ENCODE results near the gene AUTS2. TPM values are rescaled to one million over a fixed set of nuclear protein-coding genes. Genes with fewer than 3 reads are reported as not detected.

AUTS2 gene
- polyA plus RNA-seq, 5 donors = 85.0 to 114 (median 97.6) TPM

DNA sequence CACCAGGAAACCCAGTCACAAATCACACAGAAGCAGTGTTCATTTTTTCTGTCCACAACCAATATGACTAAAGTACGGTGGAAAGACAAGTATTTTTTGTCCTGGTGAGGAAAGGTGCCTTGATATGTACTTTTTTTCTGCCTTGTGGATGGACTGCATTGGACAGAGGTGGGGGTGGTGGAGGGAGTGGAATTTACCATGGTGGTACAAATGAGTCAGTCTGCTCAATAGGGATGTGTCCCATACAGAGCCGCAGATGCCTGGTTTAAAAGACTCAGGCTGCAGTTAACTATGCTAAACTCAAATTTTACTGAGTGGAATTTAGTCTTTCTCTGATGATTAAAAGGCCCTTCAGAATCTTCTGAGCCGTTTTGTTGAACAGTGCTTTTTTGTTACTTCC lies 859.2 kb downstream of the AUTS2 start:
- no peak for DNase-seq

GRCh38 chr7:70457883-70458680 lies 859.8 kb downstream of the AUTS2 start:
- DNase-seq = peak; percentile 18 to 20

DNA sequence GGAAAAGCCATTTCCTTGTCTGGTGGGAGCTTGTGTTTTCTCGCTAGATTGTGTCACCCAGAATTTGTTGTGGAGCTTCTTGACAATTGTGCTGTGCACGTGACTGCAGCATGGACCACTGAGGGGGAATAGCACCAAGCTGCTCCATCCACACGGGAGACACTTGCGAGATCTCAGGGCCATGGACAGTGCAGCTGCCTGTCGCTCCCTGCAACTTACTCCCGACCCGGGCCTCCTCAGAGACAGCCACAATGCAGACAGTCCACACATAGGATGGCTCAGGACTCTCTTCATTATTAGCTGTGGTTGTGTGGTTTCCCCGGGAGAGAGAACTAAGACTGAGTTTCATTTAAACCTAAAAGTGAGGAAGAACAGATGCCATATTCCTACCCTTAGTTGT lies 860.5 kb downstream of the AUTS2 start:
- no peak for DNase-seq

DNA sequence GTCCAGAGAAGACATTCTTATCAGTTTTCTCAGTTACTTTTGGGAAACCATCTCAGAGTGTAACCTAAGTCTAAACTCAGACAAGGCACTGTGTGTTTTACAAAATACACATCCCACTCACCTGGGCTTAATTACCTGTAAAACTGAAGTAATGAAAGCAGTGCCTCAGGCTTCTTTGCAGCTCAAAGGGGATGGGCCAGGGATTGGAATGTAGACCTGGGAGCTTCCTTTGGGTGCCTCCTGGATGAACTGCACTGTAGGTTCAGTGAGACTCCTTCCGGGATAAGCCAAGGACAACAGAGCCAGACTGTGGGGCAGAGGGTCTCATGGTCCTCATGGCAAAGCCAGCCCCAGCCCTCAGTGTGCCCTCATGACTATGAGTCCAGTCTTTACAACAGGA lies 861.3 kb downstream of the AUTS2 start:
- DNase-seq = no peak

- no peak for DNase-seq
Observed at GRCh38 chr7:70460071-70460470, 861.8 kb downstream of the AUTS2 start.

DNA sequence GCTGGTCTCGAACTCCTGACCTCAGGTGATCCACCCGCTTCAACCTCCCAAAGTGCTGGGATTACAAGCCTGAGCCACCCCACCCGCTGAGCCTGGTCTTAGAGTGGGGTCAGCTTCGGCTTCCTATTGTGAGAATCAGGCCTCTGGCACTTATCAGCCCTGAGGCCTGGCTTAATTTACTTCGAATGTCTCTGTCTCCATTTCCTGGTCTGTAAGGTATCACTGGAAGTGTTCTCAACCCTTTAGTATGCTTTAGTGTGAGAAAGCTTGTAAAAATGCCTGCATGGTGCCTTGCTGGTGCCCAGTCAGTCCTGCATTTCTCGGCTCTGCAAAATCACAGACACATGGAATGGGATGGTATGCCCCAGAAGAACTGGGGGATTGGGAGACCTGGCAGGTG lies 862.3 kb downstream of the AUTS2 start:
- no peak for DNase-seq

DNA sequence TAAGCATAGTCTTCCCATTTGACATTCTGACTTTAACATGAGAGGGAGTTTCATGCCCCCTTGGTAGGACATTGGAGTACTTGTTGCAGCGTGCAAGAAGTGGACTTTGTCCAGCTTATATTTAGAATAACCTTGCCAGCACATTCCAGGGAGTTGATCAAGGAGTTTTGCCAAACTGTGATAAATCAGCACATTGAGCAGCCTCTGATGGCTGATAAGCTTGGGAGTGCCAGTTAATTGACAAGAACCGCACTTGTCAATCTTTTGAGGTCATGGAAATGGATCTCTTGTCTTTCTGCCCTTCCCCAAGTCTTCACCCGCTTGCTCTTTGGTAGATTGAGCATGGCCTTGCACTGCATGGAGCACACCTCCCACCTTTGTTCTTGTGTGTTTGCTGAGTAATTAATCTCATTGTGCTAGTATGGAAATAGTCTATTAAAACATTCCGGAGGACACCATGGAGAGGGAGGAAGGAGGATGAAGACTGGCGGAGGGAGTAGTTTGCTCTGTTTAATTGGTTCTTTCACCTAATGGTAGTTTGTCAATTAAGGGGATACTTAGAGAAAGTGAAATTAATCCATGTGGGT lies 865.2 kb downstream of the AUTS2 start:
- no peak for DNase-seq

GRCh38 chr7:70466725-70467364 lies 868.6 kb downstream of the AUTS2 start:
- no peak for DNase-seq

- no peak for DNase-seq
Observed at GRCh38 chr7:70470746-70471145, 872.5 kb downstream of the AUTS2 start.

DNA sequence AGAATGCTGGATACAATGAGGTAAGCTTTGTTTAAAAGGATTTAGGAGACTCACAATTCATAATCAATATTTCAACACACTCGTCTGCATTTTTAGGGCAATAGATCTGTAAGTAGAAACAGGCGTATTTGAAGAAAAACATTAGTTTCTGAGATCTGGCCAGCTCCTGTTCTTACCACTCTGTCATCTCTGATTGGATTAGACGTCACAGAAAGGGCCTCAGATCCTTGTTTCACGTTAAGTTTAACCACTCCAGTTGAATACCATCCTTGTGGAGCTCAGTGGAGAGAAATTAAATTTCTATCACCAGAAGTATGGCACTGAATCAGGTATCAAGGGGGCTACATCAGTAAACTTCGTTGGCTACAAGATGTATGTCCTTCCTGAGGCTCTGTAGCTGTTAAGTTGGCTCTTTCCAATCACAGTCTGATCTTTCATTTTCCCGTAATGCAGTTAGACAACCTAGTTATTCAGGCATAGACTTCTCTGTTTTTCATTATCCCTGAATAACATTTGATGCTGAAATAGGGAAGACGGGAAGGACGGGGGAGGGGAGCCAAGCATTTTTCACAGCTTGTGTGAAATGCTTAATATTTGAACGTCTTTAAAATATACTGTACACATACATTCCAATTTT lies 874.4 kb downstream of the AUTS2 start:
- DNase-seq = no peak

DNA sequence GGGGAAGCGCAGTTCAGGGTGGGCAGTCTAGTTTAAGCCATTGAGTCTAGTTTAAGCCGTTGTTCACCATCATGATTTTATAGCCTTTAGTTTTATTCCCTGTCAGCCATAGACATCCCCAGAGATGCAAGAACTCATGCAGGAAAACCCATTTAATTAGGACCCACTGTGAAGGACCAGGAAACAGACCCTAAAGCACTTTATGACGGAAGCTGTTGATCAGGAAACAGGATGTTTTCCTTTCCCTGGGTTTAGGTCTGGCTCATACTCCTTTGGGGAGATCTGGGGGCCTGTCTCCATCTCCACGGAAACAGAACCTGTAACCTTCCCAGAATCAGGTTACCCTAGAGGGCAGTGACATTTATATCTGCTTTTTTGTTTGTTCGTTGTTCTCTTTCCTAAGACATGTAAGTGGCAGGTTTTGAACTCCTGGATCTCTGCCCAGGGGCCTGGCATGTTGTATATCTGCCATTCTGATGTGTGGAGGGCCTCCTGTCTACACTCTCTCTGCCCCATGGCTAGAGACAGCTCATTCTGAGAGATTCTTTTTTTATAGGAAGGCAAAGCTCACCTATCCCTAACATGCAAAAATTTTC lies 876.5 kb downstream of the AUTS2 start:
- DNase-seq = no peak

DNA sequence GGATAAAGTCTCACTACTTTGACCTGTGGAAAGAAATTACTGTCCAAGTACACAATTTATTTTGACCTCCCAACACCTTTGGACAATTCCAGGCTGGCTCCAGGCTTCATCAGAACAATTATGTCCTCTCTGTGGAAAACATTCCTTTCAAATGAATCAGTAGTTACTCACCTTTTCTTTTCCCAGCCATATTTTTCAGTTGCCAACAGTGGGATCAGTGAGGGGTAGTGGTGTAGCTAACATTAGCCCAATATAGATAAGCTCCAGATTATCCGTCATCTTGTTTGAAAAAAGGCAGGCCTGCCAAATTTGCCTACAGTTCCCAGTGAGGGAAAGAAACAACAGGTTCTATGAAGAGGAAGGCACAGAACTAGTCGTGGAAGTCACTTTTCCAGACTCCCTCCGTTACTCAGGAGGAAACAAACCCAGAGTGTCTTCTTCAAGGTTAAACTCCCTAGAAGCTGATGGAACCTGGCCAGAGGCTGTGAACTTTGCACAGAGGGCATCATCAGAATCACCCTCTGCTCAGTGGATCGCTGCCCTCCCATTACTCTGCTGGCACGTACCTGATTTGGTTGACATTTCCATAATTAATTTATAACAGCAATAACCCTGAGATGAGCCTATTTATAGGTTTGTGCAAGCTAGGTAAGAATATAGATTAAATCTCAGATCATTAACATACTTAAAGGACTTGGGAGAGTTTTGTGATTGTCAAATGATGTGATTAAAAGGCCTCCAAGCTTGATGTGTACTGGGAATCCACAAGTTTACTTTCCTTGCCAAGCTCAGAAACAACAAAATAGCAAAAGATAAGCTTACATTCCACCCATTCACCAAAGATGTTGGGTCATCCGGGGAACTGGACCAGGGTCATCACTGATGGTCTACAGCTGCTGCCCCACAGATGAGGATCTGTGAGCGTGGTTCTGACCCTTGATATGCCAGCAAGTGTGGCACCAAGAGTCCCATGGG lies 879.0 kb downstream of the AUTS2 start:
- DNase-seq = no peak

- no peak for DNase-seq
Observed at GRCh38 chr7:70479153-70480021, 881.1 kb downstream of the AUTS2 start.

DNA sequence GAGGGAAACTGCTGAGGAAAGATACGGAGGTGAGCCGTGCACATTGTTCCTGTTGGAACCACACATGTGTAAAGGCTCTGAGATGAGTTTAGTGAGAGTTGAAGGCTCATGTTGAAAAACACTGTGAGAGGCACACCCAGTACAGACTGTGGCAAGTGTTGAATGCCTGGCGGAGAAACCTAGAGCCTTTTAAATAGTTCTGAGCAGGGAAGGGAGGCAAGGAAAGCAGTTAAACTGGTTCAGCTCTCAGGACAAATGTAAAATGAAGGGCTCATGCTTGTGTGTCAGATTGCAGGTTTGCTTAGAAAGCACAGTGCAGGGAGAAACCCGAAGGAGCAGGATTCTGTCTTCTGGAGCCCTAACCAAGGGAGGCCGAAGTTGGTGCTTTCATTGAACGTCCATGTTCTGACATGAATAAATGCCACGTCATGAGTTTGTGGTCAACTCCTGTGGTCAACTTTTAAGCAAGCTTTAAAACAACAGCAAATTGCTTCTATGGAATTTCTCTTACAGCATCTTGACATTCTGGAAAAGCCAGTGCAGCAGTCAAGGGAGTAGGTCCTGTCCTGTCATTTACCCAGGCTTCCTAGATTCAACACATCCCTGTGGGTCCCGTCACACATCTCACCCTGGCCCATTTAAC lies 882.8 kb downstream of the AUTS2 start:
- DNase-seq = peak; percentile 27 to 35

GRCh38 chr7:70481570-70482123 lies 883.4 kb downstream of the AUTS2 start:
- DNase-seq = no peak

DNA sequence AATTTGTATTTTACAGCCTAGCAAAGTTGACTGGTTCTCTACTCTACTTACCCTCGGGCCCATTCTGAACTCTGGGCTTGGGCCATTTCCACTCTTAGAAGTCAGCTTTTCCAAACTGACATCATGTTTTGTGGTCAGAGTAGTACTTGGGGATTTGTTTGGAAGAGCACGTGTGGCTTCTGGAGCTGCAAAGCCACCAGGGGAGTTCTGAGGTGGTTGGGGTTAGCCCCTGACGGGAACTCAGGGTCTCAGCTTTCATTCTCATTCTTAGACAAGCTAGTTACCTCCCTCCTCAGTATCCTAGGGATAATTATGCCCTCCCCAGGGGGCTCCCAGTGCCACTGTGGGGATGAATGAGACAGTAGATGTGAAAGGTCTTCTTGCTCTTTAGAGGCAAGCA lies 886.0 kb downstream of the AUTS2 start:
- no peak for DNase-seq

GRCh38 chr7:70486977-70487376 lies 888.7 kb downstream of the AUTS2 start:
- no peak for DNase-seq

GRCh38 chr7:70487428-70487827 lies 889.2 kb downstream of the AUTS2 start:
- no peak for DNase-seq

- no peak for DNase-seq
Observed at GRCh38 chr7:70487886-70488285, 889.6 kb downstream of the AUTS2 start.
